ENCODE results near the gene HAND2. TPM values are rescaled to one million over a fixed set of nuclear protein-coding genes. Genes with fewer than 3 reads are reported as not detected.

HAND2 gene
- total and polyA plus RNA-seq, 9 donors = 0.14 to 9.2 (median 0.75) TPM

DNA sequence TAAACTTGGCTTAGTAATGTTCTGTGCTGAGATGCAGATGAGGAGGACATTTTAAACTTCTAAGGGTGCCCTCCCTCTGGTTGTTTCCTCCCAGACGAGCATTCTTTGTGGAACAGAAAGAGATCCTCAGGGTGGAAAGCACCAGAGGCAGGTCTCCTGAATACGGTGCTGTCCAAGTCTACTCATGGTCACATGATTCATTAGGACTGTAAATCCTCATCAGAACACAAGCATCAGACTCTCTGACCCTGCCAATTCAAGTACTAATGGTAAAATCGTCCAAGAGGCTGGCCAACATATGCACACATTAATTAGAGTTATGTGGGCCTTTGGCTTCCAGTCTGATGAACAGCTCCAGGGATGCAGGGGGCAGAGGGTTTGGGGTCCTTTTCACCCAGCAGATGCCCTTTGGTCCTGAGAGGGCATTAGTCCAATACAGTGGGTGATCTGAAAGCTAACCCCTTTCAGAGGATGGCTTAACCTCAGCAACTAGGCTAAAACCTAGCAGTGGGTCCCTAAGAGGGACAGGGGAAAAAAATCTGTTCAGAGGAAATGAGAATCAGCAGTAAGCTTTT is 18.2 kb downstream of the HAND2 start:
- H3K36me3 ChIP-seq (ENCODE audit: control insufficient read depth, insufficient read depth, low read length) = no peaks in the 10 kb centered on the region
- H3K27ac ChIP-seq (ENCODE audit: low read length) = no peak overlapping the region
- no peak overlapping the region for H3K4me3 ChIP-seq (ENCODE audit: low read length)
- WGBS (ENCODE audit: insufficient coverage) = 40% methylated on average over 1 of the region's 3 CpGs
- peaks cover 89% of the 10 kb centered on the region for H3K27me3 ChIP-seq (ENCODE audit: control insufficient read depth, insufficient read depth, low read length)
- no peaks in the 10 kb centered on the region for H3K9me3 ChIP-seq (replicated peaks; ENCODE audit: control insufficient read depth, low read depth, low read length)
- H3K4me1 ChIP-seq (ENCODE audit: control insufficient read depth, insufficient read depth, low read length) = peaks cover 12% of the 10 kb centered on the region
- DNase-seq = no peak

DNA sequence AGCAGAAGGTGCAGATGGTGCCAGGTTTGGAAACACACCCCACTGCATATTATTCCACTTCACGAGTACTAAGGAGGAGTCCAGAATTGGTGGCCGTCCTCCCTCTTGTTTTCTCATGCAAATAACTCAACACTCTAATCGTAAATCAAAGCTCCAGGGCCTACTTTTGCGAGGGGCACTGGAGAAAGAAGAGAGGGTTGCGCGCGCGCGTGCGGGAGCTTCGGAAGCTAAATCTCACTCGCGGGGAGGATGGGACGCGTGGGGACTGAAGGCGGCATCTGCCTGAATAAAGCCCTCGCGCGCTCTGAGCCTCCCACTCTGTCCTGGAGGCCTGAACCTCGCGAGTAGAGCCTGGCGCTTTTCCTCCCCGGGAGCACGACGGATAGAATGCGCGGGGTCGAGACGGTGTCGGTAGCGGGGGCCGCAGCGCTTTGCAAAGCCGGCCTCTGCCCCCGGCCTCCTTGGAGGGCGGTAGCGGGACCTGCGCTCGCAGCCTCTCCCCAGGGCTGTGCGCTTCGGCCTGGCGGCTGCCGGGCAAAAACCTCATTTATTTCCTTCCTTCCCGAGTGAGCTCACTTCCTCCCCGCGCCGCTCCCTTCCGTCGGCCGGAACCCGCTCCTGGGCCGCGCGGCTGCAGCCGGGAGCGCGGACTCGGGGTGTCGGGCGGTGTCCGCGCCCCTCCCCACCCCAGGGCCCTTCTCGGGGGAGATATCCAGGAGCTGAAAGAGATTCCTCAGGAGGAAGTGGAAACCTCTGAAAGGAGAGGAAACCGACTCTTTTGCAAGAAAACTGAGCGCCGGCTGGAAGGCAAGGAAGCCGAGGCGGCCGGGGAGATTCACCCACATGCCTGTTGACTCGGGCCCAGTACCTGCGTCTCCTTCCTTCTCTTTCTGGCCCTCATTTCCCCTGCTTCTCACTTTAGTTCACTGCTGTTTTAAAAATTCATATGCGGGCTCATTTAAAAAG is 20.7 kb downstream of the HAND2 start:
- no peaks in the 10 kb centered on the region for H3K36me3 ChIP-seq (ENCODE audit: control insufficient read depth, insufficient read depth, low read length)
- H3K4me1 ChIP-seq (ENCODE audit: control insufficient read depth, insufficient read depth, low read length) = peaks cover 9% of the 10 kb centered on the region
- DNase-seq = peak; percentile 82
- H3K27me3 ChIP-seq (ENCODE audit: control insufficient read depth, insufficient read depth, low read length) = peaks cover 91% of the 10 kb centered on the region
- WGBS (ENCODE audit: insufficient coverage) = 4% methylated on average over 52 of the region's 72 CpGs
- H3K9me3 ChIP-seq (replicated peaks; ENCODE audit: control insufficient read depth, low read depth, low read length) = no peaks in the 10 kb centered on the region
- H3K27ac ChIP-seq (ENCODE audit: low read length) = peak overlapping the region; percentile 31
- peak overlapping the region; percentile 48 for H3K4me3 ChIP-seq (ENCODE audit: low read length)

- Histone ChIP-seq H3K9me3 (replicated peaks; ENCODE audit: control insufficient read depth, low read depth, low read length) (no peaks in the 10 kb centered on the region), H3K4me1 (ENCODE audit: control insufficient read depth, insufficient read depth, low read length) (peaks cover 9% of the 10 kb centered on the region), H3K27me3 (ENCODE audit: control insufficient read depth, insufficient read depth, low read length) (peaks cover 95% of the 10 kb centered on the region), H3K4me3 (ENCODE audit: low read length) (no peak overlapping the region), H3K27ac (ENCODE audit: low read length) (no peak overlapping the region), H3K36me3 (ENCODE audit: control insufficient read depth, insufficient read depth, low read length) (no peaks in the 10 kb centered on the region)
- WGBS (ENCODE audit: insufficient coverage) = 57% methylated on average over 29 of the region's 34 CpGs
- no peak for DNase-seq
Observed at GRCh38 chr4:173508386-173509035, 21.5 kb downstream of the HAND2 start.

DNA sequence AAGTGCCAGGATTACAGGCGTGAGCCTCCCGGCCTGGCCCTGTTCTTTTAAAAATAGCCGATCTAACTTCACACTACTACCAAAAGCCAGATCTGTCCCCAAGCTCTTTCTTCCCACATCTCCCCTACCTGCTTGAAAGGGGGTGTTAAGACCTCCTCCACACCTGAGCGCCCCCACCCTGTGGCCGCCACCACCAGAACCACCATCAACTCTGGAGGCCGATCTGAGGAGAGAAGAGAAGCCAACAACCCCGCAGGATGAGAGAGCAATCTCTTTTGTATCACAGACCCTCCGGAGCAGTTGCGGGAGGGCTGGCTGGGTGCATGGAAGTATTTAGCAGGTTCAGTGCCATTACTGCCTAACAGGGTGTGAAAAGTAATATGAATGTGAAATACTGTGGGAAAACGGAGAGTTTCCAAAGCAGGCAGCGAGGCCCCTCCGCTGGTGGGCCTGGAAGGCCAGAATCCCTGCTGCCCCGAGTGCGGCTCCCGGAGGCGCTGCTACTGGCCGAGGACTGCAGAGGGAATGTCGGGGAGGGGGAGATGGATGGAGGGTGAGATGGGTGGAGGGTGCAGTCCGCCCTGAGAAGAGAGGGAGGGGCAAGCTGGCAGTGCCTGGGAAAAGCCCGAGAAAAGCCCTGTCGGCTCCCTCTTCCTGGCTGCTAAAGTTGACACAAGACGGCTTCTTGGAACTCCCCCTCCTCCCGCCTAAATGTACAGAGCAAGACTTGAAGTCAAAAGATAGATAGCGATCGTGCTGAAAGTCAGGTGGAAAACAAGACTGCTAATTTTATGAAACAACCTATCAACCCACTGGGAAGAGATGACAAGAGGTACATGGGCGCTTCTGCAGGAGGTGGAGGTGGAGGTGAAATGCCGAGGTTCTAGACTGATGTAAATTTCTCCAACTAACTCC is 22.3 kb downstream of the HAND2 start:
- 71% methylated on average over 13 of the region's 27 CpGs for WGBS (ENCODE audit: insufficient coverage)
- H3K27me3 ChIP-seq (ENCODE audit: control insufficient read depth, insufficient read depth, low read length) = peaks cover 99% of the 10 kb centered on the region
- no peak overlapping the region for H3K4me3 ChIP-seq (ENCODE audit: low read length)
- H3K27ac ChIP-seq (ENCODE audit: low read length) = no peak overlapping the region
- peaks cover 9% of the 10 kb centered on the region for H3K4me1 ChIP-seq (ENCODE audit: control insufficient read depth, insufficient read depth, low read length)
- H3K36me3 ChIP-seq (ENCODE audit: control insufficient read depth, insufficient read depth, low read length) = no peaks in the 10 kb centered on the region
- no peak for DNase-seq
- no peaks in the 10 kb centered on the region for H3K9me3 ChIP-seq (replicated peaks; ENCODE audit: control insufficient read depth, low read depth, low read length)

DNA sequence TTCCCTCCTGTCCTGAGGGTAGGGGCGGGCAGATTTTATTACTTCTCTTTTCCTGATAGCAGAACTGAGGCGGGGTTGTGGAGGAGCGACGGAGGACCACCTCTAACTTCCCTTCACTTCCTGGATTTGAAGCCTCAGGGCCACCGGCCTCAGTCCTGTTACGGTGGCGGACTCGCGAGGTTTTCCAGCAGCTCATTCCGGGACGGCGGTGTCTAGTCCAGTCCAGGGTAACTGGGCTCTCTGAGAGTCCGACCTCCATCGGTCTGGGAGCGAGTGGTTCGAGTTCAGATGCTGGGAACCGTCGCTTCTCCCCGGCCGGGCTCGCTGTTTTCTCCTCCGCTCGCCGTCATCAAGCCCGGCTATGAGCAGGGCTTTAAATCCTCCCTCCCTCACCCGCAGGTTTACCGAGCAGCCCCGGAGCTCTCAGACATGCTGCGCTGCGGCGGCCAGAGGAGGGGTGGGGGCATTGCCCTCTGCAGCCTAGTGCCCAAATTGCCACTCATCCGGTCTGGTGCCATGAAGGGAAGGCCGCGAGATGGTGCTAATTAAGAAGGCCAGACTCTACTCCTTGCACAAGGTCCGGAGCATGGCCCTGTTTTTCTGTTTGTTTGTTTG is 23.3 kb downstream of the HAND2 start:
- Histone ChIP-seq H3K4me3 (ENCODE audit: low read length) (no peak overlapping the region), H3K27ac (ENCODE audit: low read length) (no peak overlapping the region), H3K9me3 (replicated peaks; ENCODE audit: control insufficient read depth, low read depth, low read length) (no peaks in the 10 kb centered on the region), H3K27me3 (ENCODE audit: control insufficient read depth, insufficient read depth, low read length) (peaks cover 99% of the 10 kb centered on the region), H3K4me1 (ENCODE audit: control insufficient read depth, insufficient read depth, low read length) (peaks cover 9% of the 10 kb centered on the region), H3K36me3 (ENCODE audit: control insufficient read depth, insufficient read depth, low read length) (no peaks in the 10 kb centered on the region)
- 16% methylated on average over 29 of the region's 35 CpGs for WGBS (ENCODE audit: insufficient coverage)
- no peak for DNase-seq

- DNase-seq = no peak
- H3K4me3 ChIP-seq (ENCODE audit: low read length) = no peak overlapping the region
- H3K4me1 ChIP-seq (ENCODE audit: control insufficient read depth, insufficient read depth, low read length) = peaks cover 14% of the 10 kb centered on the region
- WGBS (ENCODE audit: insufficient coverage) = 33% methylated on average over 7 of the region's 9 CpGs
- H3K27me3 ChIP-seq (ENCODE audit: control insufficient read depth, insufficient read depth, low read length) = peaks cover 99% of the 10 kb centered on the region
- H3K9me3 ChIP-seq (replicated peaks; ENCODE audit: control insufficient read depth, low read depth, low read length) = peaks cover 3% of the 10 kb centered on the region
- no peaks in the 10 kb centered on the region for H3K36me3 ChIP-seq (ENCODE audit: control insufficient read depth, insufficient read depth, low read length)
- H3K27ac ChIP-seq (ENCODE audit: low read length) = no peak overlapping the region
Observed at GRCh38 chr4:173505924-173506518, 24.0 kb downstream of the HAND2 start.

GRCh38 chr4:173504181-173504503 is 25.9 kb downstream of the HAND2 start:
- Histone ChIP-seq H3K4me1 (ENCODE audit: control insufficient read depth, insufficient read depth, low read length) (peaks cover 15% of the 10 kb centered on the region), H3K36me3 (ENCODE audit: control insufficient read depth, insufficient read depth, low read length) (no peaks in the 10 kb centered on the region), H3K27me3 (ENCODE audit: control insufficient read depth, insufficient read depth, low read length) (peaks cover 98% of the 10 kb centered on the region), H3K9me3 (replicated peaks; ENCODE audit: control insufficient read depth, low read depth, low read length) (peaks cover 3% of the 10 kb centered on the region), H3K27ac (ENCODE audit: low read length) (no peak overlapping the region), H3K4me3 (ENCODE audit: low read length) (no peak overlapping the region)
- no peak for DNase-seq
- WGBS (ENCODE audit: insufficient coverage) = no CpG with 5 or more reads among the region's 7 CpGs

- H3K9me3 ChIP-seq (replicated peaks; ENCODE audit: control insufficient read depth, low read depth, low read length) = peaks cover 3% of the 10 kb centered on the region
- no peak overlapping the region for H3K4me3 ChIP-seq (ENCODE audit: low read length)
- peaks cover 96% of the 10 kb centered on the region for H3K27me3 ChIP-seq (ENCODE audit: control insufficient read depth, insufficient read depth, low read length)
Observed at GRCh38 chr4:173503330-173504180, 26.5 kb downstream of the HAND2 start.

More at GRCh38 chr4:173503330-173504180, 26.5 kb downstream of the HAND2 start:
- H3K27ac ChIP-seq (ENCODE audit: low read length) = no peak overlapping the region
- H3K36me3 ChIP-seq (ENCODE audit: control insufficient read depth, insufficient read depth, low read length) = no peaks in the 10 kb centered on the region
- no peak for DNase-seq
- H3K4me1 ChIP-seq (ENCODE audit: control insufficient read depth, insufficient read depth, low read length) = peaks cover 9% of the 10 kb centered on the region
- WGBS (ENCODE audit: insufficient coverage) = 49% methylated on average over 5 of the region's 13 CpGs
